Uterus (tissue), 4 donors: ENCODE data around the gene B4GALNT2. TPM values are rescaled to one million over a fixed set of nuclear protein-coding genes. Genes with fewer than 3 reads are reported as not detected.

Source experiments
- DNase-seq, 2 donors: peaks; one replicate each; pipeline ENCODE4 v3.0.0-alpha.2; 2019 to 2020
- H3K27ac ChIP-seq, 2 donors: fragments of 200-600 bp; sonication (generic); 1 replicate in 1 of 2; 2 replicates in 1 of 2; pipeline ENCODE4 v1.5.1; 2016 to 2018
- H3K27me3 ChIP-seq, 2 donors: fragments of 200-600 bp; sonication (generic); one replicate each; pipeline ENCODE4 v1.5.1; 2018 to 2019; ENCODE audit warnings: control low read depth in 1 of 2
- H3K36me3 ChIP-seq, 2 donors: fragments of 200-600 bp; sonication (generic); one replicate each; pipeline ENCODE4 v1.5.1; 2019; ENCODE audit warnings: control low read depth in 1 of 2
- H3K4me1 ChIP-seq, 2 donors: fragments of 200-600 bp; sonication (generic); one replicate each; pipeline ENCODE4 v1.5.1; 2018 to 2019; ENCODE audit warnings: control low read depth in 1 of 2
- H3K4me3 ChIP-seq, 2 donors: fragments of 200-600 bp; sonication (generic); 1 replicate in 1 of 2; 2 replicates in 1 of 2; pipeline ENCODE4 v1.5.1; 2018 to 2019; ENCODE audit warnings: mild to moderate bottlenecking in 1 of 2
- H3K9me3 ChIP-seq, 2 donors: fragments of 200-600 bp; sonication (generic); one replicate each; pipeline ENCODE4 v1.5.1; 2019; ENCODE audit warnings: control low read depth in 1 of 2
- CTCF ChIP-seq, 4 experiments: fragments of 200-600 bp in 2 of 4; fragments of 450-650 bp in 2 of 4; sonication (generic) in 2 of 4; IDR thresholded peaks; one replicate each; pipeline ENCODE4 v1.5.1; 2016 to 2019; ENCODE audit warnings: antibody characterized with exemption in 4 of 4, mild to moderate bottlenecking in 2 of 4, moderate library complexity in 1 of 4
- POLR2A ChIP-seq, 2 donors: fragments of 450-650 bp; IDR thresholded peaks; one replicate each; pipeline ENCODE4 v1.6.1; 2016; ENCODE audit warnings: antibody characterized with exemption in 2 of 2, mild to moderate bottlenecking in 1 of 2, moderate library complexity in 1 of 2
- intact Hi-C: fragments of 100-400 bp; cut with DNase I; formaldehyde crosslinking; loops from one replicate; pipeline ENCODE4 v1.15.1; 2023; ENCODE audit warnings: low total_unique reads
- total RNA-seq, 4 donors: library from RNA; depleted of rRNA in 3 of 4; stranded (reverse); fragments of >200 nt in 3 of 4; gene quantifications; one replicate each; pipeline versions ENCODE4 v1.1.0 to v1.2.4, GENCODE V29; 2014 to 2023
- donor health status: DM: yes; HTN: yes; CAD: no.

B4GALNT2 gene
- total RNA-seq, 4 donors from 2014 or later: under 0.01 to 0.18 (median 0.07) TPM; not detected in 1

- TF ChIP-seq POLR2A (IDR thresholded peaks at IDR 0.05): peak in 1 of 2 donors; percentile 25
- TF ChIP-seq CTCF (IDR thresholded peaks at IDR 0.05): no peak
- intact Hi-C loops: no loop called here
- no peak for DNase-seq
- peak overlapping the region; percentile 97 to 100 for H3K27ac ChIP-seq
- no peaks in the 10 kb centered on the region for H3K4me1 ChIP-seq
- no peaks in the 10 kb centered on the region for H3K27me3 ChIP-seq
- H3K36me3 ChIP-seq: no peaks in the 10 kb centered on the region
- H3K4me3 ChIP-seq: peak overlapping the region; percentile 80 to 93
- H3K9me3 ChIP-seq: no peaks in the 10 kb centered on the region
These were observed 58.9 kb downstream of the B4GALNT2 start for GRCh38 chr17:49191409-49191916.

- peak overlapping the region; percentile 80 to 93 for H3K4me3 ChIP-seq
- DNase-seq: peak; percentile 92 to 95
- peak overlapping the region; percentile 97 to 100 for H3K27ac ChIP-seq
- intact Hi-C loops: no loop called here
- no peaks in the 10 kb centered on the region for H3K4me1 ChIP-seq
- H3K27me3 ChIP-seq: no peaks in the 10 kb centered on the region
- no peaks in the 10 kb centered on the region for H3K36me3 ChIP-seq
- no peaks in the 10 kb centered on the region for H3K9me3 ChIP-seq
- TF ChIP-seq CTCF (IDR thresholded peaks at IDR 0.05): peak; percentile 36 to 46 (median 43)
- TF ChIP-seq POLR2A (IDR thresholded peaks at IDR 0.05): no peak
These were observed 59.6 kb downstream of the B4GALNT2 start for GRCh38 chr17:49191917-49192741.

GRCh38 chr17:49193513-49194296, 61.1 kb downstream of the B4GALNT2 start:
- peak; percentile 73 to 88 for DNase-seq
- H3K9me3 ChIP-seq: no peaks in the 10 kb centered on the region
- intact Hi-C loops: no loop called here
- peak overlapping the region; percentile 97 to 100 for H3K27ac ChIP-seq
- H3K27me3 ChIP-seq: no peaks in the 10 kb centered on the region
- TF ChIP-seq POLR2A (IDR thresholded peaks at IDR 0.05) (peak; percentile 24 to 37), CTCF (IDR thresholded peaks at IDR 0.05) (no peak)
- no peaks in the 10 kb centered on the region for H3K4me1 ChIP-seq
- peak overlapping the region; percentile 80 to 93 for H3K4me3 ChIP-seq
- no peaks in the 10 kb centered on the region for H3K36me3 ChIP-seq

GRCh38 chr17:49194297-49194607, 61.7 kb downstream of the B4GALNT2 start:
- no peak for DNase-seq
- Histone ChIP-seq H3K36me3 (no peaks in the 10 kb centered on the region), H3K27me3 (no peaks in the 10 kb centered on the region), H3K27ac (peak overlapping the region; percentile 97 to 100), H3K4me3 (no peak overlapping the region), H3K4me1 (no peaks in the 10 kb centered on the region), H3K9me3 (no peaks in the 10 kb centered on the region)
- intact Hi-C loops: no loop called here
- TF ChIP-seq POLR2A (IDR thresholded peaks at IDR 0.05) (no peak), CTCF (IDR thresholded peaks at IDR 0.05) (no peak)

GRCh38 chr17:49195751-49196150, 63.2 kb downstream of the B4GALNT2 start:
- H3K36me3 ChIP-seq: no peaks in the 10 kb centered on the region
- H3K4me3 ChIP-seq: no peak overlapping the region
- H3K27me3 ChIP-seq: no peaks in the 10 kb centered on the region
- H3K9me3 ChIP-seq: no peaks in the 10 kb centered on the region
- H3K27ac ChIP-seq: no peak overlapping the region
- TF ChIP-seq CTCF (IDR thresholded peaks at IDR 0.05) (no peak), POLR2A (IDR thresholded peaks at IDR 0.05) (no peak)
- intact Hi-C loops: no loop called here
- no peaks in the 10 kb centered on the region for H3K4me1 ChIP-seq
- no peak for DNase-seq
